HepG2 (cell line): Measurements from ENCODE around the gene ZNF865. TPM values are rescaled to one million over a fixed set of nuclear protein-coding genes. Genes with fewer than 3 reads are reported as not detected.
A peak's percentile ranks its signal among the peaks of the same experiment; 100 is the strongest.

Experiments used
- CTCF ChIP-seq: sonication (generic); formaldehyde crosslinking; IDR thresholded peaks from 2 replicates; pipeline ENCODE4 v1.5.0; 2020; ENCODE audit warnings: mild to moderate bottlenecking, missing genetic modification reagents, moderate library complexity
- GLI4 ChIP-seq: sonication (generic); formaldehyde crosslinking; IDR thresholded peaks from 2 replicates; pipeline ENCODE4 v1.5.1; 2020; ENCODE audit warnings: missing genetic modification reagents, mild to moderate bottlenecking, moderate library complexity, borderline replicate concordance
- GTF2F1 ChIP-seq: fragments of 150-350 bp; IDR thresholded peaks from 2 replicates; pipeline ENCODE4 v1.6.1; 2014; ENCODE audit warnings: low read length
- HDAC6 ChIP-seq: fragments of 200-600 bp; sonication (generic); IDR thresholded peaks from 2 replicates; pipeline ENCODE4 v1.7.0; 2017; ENCODE audit warnings: mild to moderate bottlenecking, antibody characterized with exemption, low read length, low read depth
- JUN ChIP-seq: sonication (generic); formaldehyde crosslinking; IDR thresholded peaks from 2 replicates; pipeline ENCODE4 v1.4.0; 2020; ENCODE audit warnings: mild to moderate bottlenecking, missing genetic modification reagents
- KMT2A ChIP-seq: sonication (generic); formaldehyde crosslinking; IDR thresholded peaks from 2 replicates; pipeline ENCODE4 v1.4.0; 2020; ENCODE audit warnings: missing genetic modification reagents
- NR2F6 ChIP-seq, 2 experiments: IDR thresholded peaks; 2 replicates each; pipeline ENCODE4 v1.6.1; 2016; ENCODE audit warnings: antibody characterized with exemption in 1 of 2, mild to moderate bottlenecking in 1 of 2
- NRL ChIP-seq: sonication (generic); formaldehyde crosslinking; IDR thresholded peaks from 2 replicates; pipeline ENCODE4 v1.5.0; 2020; ENCODE audit warnings: missing genetic modification reagents, mild to moderate bottlenecking, moderate library complexity, borderline replicate concordance
- RXRA ChIP-seq: sonication (generic); formaldehyde crosslinking; IDR thresholded peaks from 2 replicates; pipeline ENCODE4 v1.5.1; 2020; ENCODE audit warnings: missing genetic modification reagents
- SALL1 ChIP-seq: sonication (generic); formaldehyde crosslinking; IDR thresholded peaks from 2 replicates; pipeline ENCODE4 v1.8.0; 2022; ENCODE audit warnings: mild to moderate bottlenecking, missing genetic modification reagents
- U2AF1 ChIP-seq: fragments of 200-400 bp; formaldehyde crosslinking; optimal IDR thresholded peaks from 2 replicates; pipeline ENCODE3; 2017; ENCODE audit warnings: mild to moderate bottlenecking, low read depth, low read length
- ZGPAT ChIP-seq: IDR thresholded peaks from 2 replicates; pipeline ENCODE4 v1.6.1; 2016; ENCODE audit warnings: mild to moderate bottlenecking
- ZNF232 ChIP-seq: sonication (generic); formaldehyde crosslinking; IDR thresholded peaks from 2 replicates; pipeline ENCODE4 v1.4.0; 2020; ENCODE audit warnings: missing genetic modification reagents, borderline replicate concordance
- ZNF317 ChIP-seq: sonication (generic); formaldehyde crosslinking; IDR thresholded peaks from 2 replicates; pipeline ENCODE4 v1.5.0; 2020; ENCODE audit warnings: mild to moderate bottlenecking, missing genetic modification reagents
- ZNF446 ChIP-seq: sonication (generic); formaldehyde crosslinking; IDR thresholded peaks from 2 replicates; pipeline ENCODE4 v1.5.0; 2020; ENCODE audit warnings: mild to moderate bottlenecking, missing genetic modification reagents
- ZNF569 ChIP-seq: sonication (generic); formaldehyde crosslinking; IDR thresholded peaks from 2 replicates; pipeline ENCODE4 v1.5.0; 2020; ENCODE audit warnings: mild to moderate bottlenecking, missing genetic modification reagents, moderate library complexity, borderline replicate concordance
- ZNF570 ChIP-seq: sonication (generic); formaldehyde crosslinking; IDR thresholded peaks from 2 replicates; pipeline ENCODE4 v1.4.0; 2020; ENCODE audit warnings: mild to moderate bottlenecking, missing genetic modification reagents, borderline replicate concordance
- ZNF878 ChIP-seq: sonication (generic); formaldehyde crosslinking; IDR thresholded peaks from 2 replicates; pipeline ENCODE4 v1.8.1; 2023; ENCODE audit warnings: mild to moderate bottlenecking, missing genetic modification reagents, moderate library complexity
- polyA plus RNA-seq, 8 experiments: library from polyadenylated mRNA; depleted of rRNA in 3 of 8; stranded (reverse) in 7 of 8; unstranded in 1 of 8; fragments of >200 nt; fragmentation: Illumina TruSeq in 4 of 8; extraction: Trizol in 4 of 8; gene quantifications; 2 replicates each; pipeline versions ENCODE4 v1.2.1 to v1.2.3, GENCODE V29; 2011 to 2016; ENCODE audit warnings: low read depth in 4 of 8, missing spikeins in 1 of 8, mixed read lengths in 1 of 8; ENCODE audit not compliant: insufficient read depth in 1 of 8
- total RNA-seq, 5 experiments: library from RNA; depleted of rRNA; stranded (reverse); fragments of >200 nt; fragmentation: Illumina TruSeq; extraction: Trizol; gene quantifications; 2 replicates each; pipeline ENCODE4 v1.2.3, GENCODE V29; 2016; ENCODE audit warnings: low read depth in 1 of 5
- TF ChIP-seq, protein P1 (sequence below): conservative IDR thresholded peaks from 2 replicates; pipeline ENCODE4 v1.6.1; 2018; ENCODE audit warnings: missing genetic modification reagents
- TF ChIP-seq, protein P2 (sequence below): sonication (generic); formaldehyde crosslinking; IDR thresholded peaks from 2 replicates; pipeline ENCODE4 v1.4.0; 2020; ENCODE audit warnings: low read depth, mild to moderate bottlenecking, missing genetic modification reagents

ZNF865 gene
- total and polyA plus RNA-seq, 2 of the 13 experiments (the other 11 are each of a cell fraction or from before 2014, with no cell fraction given), result 0.93 to 1.0 TPM

- TF ChIP-seq CTCF, result no peak
- no peak for TF ChIP-seq NRL (CRISPR knock-in tag)
- TF ChIP-seq ZNF446 (CRISPR knock-in tag), result no peak
- TF ChIP-seq, protein P1, sequence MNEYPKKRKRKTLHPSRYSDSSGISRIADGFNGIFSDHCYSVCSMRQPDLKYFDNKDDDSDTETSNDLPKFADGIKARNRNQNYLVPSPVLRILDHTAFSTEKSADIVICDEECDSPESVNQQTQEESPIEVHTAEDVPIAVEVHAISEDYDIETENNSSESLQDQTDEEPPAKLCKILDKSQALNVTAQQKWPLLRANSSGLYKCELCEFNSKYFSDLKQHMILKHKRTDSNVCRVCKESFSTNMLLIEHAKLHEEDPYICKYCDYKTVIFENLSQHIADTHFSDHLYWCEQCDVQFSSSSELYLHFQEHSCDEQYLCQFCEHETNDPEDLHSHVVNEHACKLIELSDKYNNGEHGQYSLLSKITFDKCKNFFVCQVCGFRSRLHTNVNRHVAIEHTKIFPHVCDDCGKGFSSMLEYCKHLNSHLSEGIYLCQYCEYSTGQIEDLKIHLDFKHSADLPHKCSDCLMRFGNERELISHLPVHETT (CRISPR knock-in tag), result no peak
- TF ChIP-seq ZGPAT (CRISPR knock-in tag), result no peak
- no peak for TF ChIP-seq ZNF878 (CRISPR knock-in tag)
- TF ChIP-seq U2AF1, result no peak
- TF ChIP-seq ZNF570 (CRISPR knock-in tag), result no peak
- no peak for TF ChIP-seq GLI4 (CRISPR knock-in tag)
- no peak for TF ChIP-seq ZNF232 (CRISPR knock-in tag)
- TF ChIP-seq, protein P2, sequence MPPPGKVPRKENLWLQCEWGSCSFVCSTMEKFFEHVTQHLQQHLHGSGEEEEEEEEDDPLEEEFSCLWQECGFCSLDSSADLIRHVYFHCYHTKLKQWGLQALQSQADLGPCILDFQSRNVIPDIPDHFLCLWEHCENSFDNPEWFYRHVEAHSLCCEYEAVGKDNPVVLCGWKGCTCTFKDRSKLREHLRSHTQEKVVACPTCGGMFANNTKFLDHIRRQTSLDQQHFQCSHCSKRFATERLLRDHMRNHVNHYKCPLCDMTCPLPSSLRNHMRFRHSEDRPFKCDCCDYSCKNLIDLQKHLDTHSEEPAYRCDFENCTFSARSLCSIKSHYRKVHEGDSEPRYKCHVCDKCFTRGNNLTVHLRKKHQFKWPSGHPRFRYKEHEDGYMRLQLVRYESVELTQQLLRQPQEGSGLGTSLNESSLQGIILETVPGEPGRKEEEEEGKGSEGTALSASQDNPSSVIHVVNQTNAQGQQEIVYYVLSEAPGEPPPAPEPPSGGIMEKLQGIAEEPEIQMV (CRISPR knock-in tag), result no peak
- TF ChIP-seq SALL1 (CRISPR knock-in tag), result peak; percentile 38; the same call in 1 of the 2 replicates
- no peak for TF ChIP-seq ZNF569 (CRISPR knock-in tag)
- TF ChIP-seq HDAC6, result no peak
- no peak for TF ChIP-seq NR2F6 (IDR thresholded peaks at IDR 0.05)
- TF ChIP-seq NR2F6 (CRISPR knock-in tag; IDR thresholded peaks at IDR 0.05), result no peak
- TF ChIP-seq JUN (CRISPR knock-in tag), result no peak
- TF ChIP-seq KMT2A (CRISPR knock-in tag), result no peak
- no peak for TF ChIP-seq RXRA
- no peak for TF ChIP-seq ZNF317 (CRISPR knock-in tag)
- no peak for TF ChIP-seq GTF2F1
Measured at GRCh38 chr19:55586976-55587668, 18.3 kb upstream of the ZNF865 start (continued).
